Fibroblast of villous mesenchyme (primary cell): Measurements from ENCODE around the gene MYO3B. TPM values are rescaled to one million over a fixed set of nuclear protein-coding genes. Genes with fewer than 3 reads are reported as not detected.
"Not testable (repeated sequence)": the region's sequence is repeated elsewhere in the genome, so short reads cannot be mapped to it uniquely, and the experiment has no call there.

ENCODE experiments used
- DNase-seq: peaks from one replicate; pipeline ENCODE4 v3.0.0-alpha.2; 2010; ENCODE audit warnings: low read depth
- H3K4me3 ChIP-seq: 2 replicates; pipeline ENCODE4 v1.5.1; 2011; ENCODE audit warnings: low read depth, mild to moderate bottlenecking, low read length
- CTCF ChIP-seq: IDR thresholded peaks from 2 replicates; pipeline ENCODE4 v1.5.1; 2012; ENCODE audit warnings: low read depth, mild to moderate bottlenecking, low read length; ENCODE audit not compliant: insufficient read depth
- total RNA-seq: library from RNA; depleted of rRNA; stranded (reverse); fragments of >200 nt; gene quantifications from 2 replicates; pipeline ENCODE4 v1.2.3, GENCODE V29; 2012

Gene MYO3B
- total RNA-seq, 1 donor = under 0.01 TPM

GRCh38 chr2:170277951-170278350 lies 100.0 kb downstream of the MYO3B start:
- no peak for TF ChIP-seq CTCF
- no peak for DNase-seq
- H3K4me3 ChIP-seq = no peak overlapping the region

- H3K4me3 ChIP-seq, DNase-seq: not testable (repeated sequence)
Measured at GRCh38 chr2:170279615-170280014, 101.7 kb downstream of the MYO3B start.

DNA sequence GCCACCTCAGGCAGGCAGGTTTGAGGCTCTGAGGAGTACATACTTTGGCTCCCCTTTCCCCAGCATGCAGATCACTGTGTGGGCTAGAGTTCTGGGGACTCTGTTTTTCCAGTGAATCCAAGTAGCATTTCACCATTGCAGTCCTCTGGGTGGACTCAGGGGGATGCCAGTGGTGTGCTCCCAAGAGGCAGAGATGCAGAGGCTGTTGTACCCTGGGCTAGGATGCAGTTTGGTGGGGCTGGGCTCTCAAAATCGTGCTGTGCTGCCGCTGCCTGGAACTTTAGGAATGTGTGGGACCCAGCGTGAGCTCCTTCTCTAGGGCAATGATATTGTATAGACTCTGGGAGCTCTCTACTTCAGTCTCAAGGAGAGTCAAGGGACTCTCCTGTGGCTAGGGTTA lies 104.9 kb downstream of the MYO3B start:
- TF ChIP-seq CTCF = no peak
- H3K4me3 ChIP-seq = no peak overlapping the region
- DNase-seq = no peak

- no peak overlapping the region for H3K4me3 ChIP-seq
- no peak for TF ChIP-seq CTCF
- DNase-seq = no peak
Measured at GRCh38 chr2:170284205-170284604, 106.3 kb downstream of the MYO3B start.

DNA sequence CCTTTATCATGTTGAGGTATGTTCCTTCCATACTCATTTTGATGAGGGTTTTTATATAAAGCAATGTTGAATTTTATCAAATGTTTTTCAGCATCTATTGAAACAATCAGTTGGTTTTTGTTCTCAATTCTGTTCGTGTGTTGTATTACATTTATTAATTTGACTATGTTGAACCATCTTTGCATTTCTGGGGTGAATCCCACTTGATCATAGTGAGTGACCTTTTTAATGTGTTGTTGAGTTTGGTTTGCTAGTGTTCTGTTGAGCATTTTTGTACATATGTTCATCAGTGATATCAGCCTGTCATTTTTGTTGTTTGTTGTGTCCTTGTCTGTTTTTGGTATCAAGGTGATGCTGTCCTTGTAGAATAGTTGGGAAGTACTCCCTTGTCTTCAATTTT lies 110.9 kb downstream of the MYO3B start:
- no peak for DNase-seq
- H3K4me3 ChIP-seq = no peak overlapping the region
- no peak for TF ChIP-seq CTCF

- no peak overlapping the region for H3K4me3 ChIP-seq
- DNase-seq = no peak
- no peak for TF ChIP-seq CTCF
Measured at GRCh38 chr2:170291474-170291873, 113.5 kb downstream of the MYO3B start.

DNA sequence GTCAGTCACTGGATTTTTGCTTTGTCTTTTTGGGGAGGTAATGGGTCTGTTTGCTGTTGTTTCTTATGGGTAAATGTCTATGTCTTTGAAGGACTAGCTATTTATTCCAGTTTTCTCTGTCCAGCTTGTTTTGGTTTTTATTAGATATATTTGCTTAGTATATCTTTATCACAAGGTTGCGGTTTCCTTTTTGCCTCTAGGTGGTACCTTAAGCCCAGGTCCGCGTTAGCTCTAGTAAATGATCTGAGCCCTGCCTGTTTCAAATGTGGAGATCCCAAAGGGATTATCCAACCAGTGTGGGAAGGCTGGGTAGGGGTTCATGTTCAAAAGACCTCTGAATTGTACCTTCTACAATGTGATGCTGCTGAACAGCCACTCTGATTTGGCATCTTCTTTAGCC lies 114.5 kb downstream of the MYO3B start:
- no peak for TF ChIP-seq CTCF
- no peak overlapping the region for H3K4me3 ChIP-seq
- DNase-seq = no peak
